BJ (cell line): ENCODE data around the gene ARID5B. TPM values are rescaled to one million over a fixed set of nuclear protein-coding genes. Genes with fewer than 3 reads are reported as not detected.

Experiments
- CTCF ChIA-PET: fragments of 350-600 bp; formaldehyde crosslinking; extraction: SDS; loops from one replicate; lab custom pipeline; 2021; ENCODE audit warnings: antibody characterized with exemption, inconsistent platforms; lab: Yijun Ruan, JAX
- POLR2A ChIA-PET: fragments of 300-600 bp; sonication (Branson Sonifier 250); formaldehyde crosslinking; extraction: SDS; loops from one replicate; lab custom pipeline; 2021; ENCODE audit warnings: antibody characterized with exemption; lab: Charles Lee
- DNase-seq: peaks from one replicate; pipeline ENCODE4 v3.0.0-alpha.2; 2011; ENCODE audit warnings: low read depth
- H3K27me3 ChIP-seq: 2 replicates; pipeline ENCODE4 v1.6.0; 2011; ENCODE audit warnings: low read length; ENCODE audit not compliant: control insufficient read depth, insufficient read depth
- H3K36me3 ChIP-seq: 2 replicates; pipeline ENCODE4 v1.5.1; 2011; ENCODE audit warnings: low read length; ENCODE audit not compliant: control insufficient read depth, insufficient read depth
- H3K4me3 ChIP-seq: 2 replicates; pipeline ENCODE4 v1.5.1; 2011; ENCODE audit warnings: low read depth, mild to moderate bottlenecking, control low read depth, low read length
- polyA plus RNA-seq: library from polyadenylated mRNA; depleted of rRNA; stranded (reverse); fragments of >200 nt; gene quantifications from 2 replicates; pipeline ENCODE4 v1.2.3, GENCODE V29; 2011
- TF ChIP-seq, protein P1 (sequence below): IDR thresholded peaks from 2 replicates; pipeline ENCODE4 v1.5.1; 2011; ENCODE audit warnings: low read depth, mild to moderate bottlenecking, control low read depth, inconsistent platforms, low read length, moderate library complexity; ENCODE audit not compliant: insufficient read depth

ARID5B gene
- polyA plus RNA-seq, 1 experiment: 73.8 TPM

DNA sequence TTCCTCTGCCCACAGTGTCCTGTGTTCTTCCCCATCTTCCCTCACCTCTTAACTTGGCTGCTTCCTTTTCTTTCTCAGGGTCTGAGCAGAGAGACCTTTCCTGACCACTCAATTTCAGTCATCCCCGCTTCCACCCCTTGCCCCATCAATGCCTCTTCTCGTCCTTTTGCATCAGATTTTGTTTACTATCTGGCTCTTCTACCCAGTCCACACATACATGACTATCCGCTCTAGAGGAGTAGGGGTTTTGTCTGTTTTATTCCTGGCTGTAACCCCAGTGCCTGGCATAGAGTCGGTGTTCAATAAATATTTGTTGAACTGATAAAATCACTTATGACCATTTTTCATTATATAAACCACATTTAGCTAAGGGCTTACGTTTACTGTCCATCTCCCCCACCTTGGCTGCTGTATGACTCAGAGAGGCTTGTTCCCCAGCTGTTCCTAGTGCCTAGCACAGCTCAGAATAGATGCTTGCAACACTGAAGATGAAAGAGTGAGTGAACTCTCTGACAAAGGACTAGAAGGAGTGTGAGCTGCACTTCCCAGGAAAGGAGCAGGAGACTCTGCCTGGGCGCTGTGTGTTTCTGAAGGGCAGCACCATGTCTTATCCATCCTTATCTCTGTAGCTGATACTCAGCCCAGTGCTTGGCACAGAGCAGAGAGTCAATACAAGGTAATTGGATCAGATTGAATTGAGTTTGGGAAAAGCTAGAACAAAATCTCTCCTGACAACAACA, 21.9 kb downstream of the ARID5B start:
- Histone ChIP-seq H3K4me3 (no peak overlapping the region), H3K36me3 (peaks cover 3% of the 10 kb centered on the region), H3K27me3 (no peaks in the 10 kb centered on the region)
- DNase-seq: no peak
- TF ChIP-seq, protein P1, sequence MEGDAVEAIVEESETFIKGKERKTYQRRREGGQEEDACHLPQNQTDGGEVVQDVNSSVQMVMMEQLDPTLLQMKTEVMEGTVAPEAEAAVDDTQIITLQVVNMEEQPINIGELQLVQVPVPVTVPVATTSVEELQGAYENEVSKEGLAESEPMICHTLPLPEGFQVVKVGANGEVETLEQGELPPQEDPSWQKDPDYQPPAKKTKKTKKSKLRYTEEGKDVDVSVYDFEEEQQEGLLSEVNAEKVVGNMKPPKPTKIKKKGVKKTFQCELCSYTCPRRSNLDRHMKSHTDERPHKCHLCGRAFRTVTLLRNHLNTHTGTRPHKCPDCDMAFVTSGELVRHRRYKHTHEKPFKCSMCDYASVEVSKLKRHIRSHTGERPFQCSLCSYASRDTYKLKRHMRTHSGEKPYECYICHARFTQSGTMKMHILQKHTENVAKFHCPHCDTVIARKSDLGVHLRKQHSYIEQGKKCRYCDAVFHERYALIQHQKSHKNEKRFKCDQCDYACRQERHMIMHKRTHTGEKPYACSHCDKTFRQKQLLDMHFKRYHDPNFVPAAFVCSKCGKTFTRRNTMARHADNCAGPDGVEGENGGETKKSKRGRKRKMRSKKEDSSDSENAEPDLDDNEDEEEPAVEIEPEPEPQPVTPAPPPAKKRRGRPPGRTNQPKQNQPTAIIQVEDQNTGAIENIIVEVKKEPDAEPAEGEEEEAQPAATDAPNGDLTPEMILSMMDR: no peak
- CTCF ChIA-PET: interaction anchor here (1.1 to 1.9 kb wide), 3 partner anchors 10 to 14 kb away, joined by 3 to 7 read pairs (median 4); no protein-coding TSS in a partner anchor
- POLR2A ChIA-PET: no interaction called here

DNA sequence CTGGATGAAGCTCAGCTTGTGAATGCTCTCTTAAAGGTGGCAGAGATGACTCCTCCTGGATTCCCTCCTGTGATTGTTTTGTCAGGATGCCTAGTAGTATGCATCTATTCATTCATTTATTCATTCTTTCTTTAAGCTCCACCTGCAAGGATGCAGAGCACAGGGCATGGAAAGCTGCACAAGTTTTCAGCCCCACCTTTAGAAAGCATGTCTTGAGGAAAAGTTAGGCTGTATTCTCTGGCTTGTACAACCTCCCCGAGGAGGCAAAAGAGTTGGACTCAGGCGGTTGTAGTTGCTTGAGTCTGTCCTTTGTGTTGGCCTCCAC, 22.4 kb downstream of the ARID5B start:
- DNase-seq: no peak
- TF ChIP-seq, protein P1: no peak
- Histone ChIP-seq H3K27me3 (no peaks in the 10 kb centered on the region), H3K4me3 (no peak overlapping the region), H3K36me3 (peaks cover 3% of the 10 kb centered on the region)
- ChIA-PET POLR2A (no interaction called here), CTCF (interaction anchor here (1.1 to 1.9 kb wide), 3 partner anchors 10 to 14 kb away, joined by 3 to 7 read pairs (median 4); no protein-coding TSS in a partner anchor)

DNA sequence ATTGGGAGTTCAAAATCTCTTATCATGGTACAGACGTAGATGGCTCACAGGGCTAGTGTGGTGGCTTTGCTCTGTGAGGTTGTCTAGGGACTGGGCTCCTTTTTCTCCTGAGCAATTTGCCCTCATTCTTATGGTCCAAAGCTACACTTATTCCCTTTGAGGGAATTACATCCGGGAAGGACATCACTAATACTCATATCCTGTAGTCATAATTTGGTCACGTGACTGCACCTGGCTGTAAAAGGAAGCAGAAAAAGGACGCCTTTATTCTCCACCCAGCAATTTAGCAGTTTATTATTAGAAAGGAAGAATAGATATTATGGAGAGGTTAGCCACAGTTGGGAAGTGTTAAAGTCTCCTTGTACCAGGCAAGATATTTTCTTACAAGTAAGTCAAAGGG, 28.1 kb downstream of the ARID5B start:
- CTCF ChIA-PET: interaction anchor here (1.2 kb wide), 1 partner anchor 46 kb away, joined by 3 read pairs; no protein-coding TSS in a partner anchor
- Histone ChIP-seq H3K27me3 (no peaks in the 10 kb centered on the region), H3K36me3 (peaks cover 2% of the 10 kb centered on the region), H3K4me3 (no peak overlapping the region)
- POLR2A ChIA-PET: no interaction called here
- DNase-seq: no peak
- TF ChIP-seq, protein P1: no peak

DNA sequence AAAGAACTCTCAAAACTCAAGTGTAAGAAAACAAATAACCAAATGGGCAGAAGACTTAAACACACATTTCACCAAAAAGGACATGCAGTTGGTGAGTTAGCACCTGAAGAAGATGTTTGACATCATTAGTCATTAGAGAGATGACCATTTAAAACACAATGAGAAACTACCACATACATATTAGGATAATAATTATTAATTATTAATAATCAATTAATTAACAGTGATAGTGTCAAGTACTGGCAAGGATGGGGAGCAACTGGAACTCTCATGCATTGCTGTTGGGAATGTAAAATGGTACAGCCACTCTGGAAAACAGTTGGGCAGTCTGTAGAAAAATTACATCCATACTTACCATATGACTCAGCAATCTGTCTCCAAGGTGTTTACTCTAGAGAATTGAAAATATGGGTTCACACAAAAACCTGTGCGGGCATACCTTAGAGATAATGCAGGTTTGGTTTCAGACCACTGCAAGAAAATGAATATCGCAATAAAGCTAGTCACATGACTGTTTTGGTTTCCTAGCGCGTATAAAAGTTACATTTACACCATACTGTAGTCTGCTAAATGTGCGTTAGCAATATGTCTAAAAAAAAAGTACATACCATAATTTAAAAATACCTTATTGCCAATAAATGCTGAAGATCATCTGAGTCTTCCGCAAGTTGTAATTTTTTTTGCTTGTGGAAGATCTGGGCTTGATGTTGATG, 30.3 kb downstream of the ARID5B start:
- peaks cover 2% of the 10 kb centered on the region for H3K36me3 ChIP-seq
- no peak for DNase-seq
- no peaks in the 10 kb centered on the region for H3K27me3 ChIP-seq
- ChIA-PET POLR2A (no interaction called here), CTCF (interaction anchor here (0.7 kb wide), 1 partner anchor 11 kb away, joined by 3 read pairs; no protein-coding TSS in a partner anchor)
- TF ChIP-seq, protein P1: no peak
- H3K4me3 ChIP-seq: no peak overlapping the region
